DOHH2 (cell line): Measurements from ENCODE around the gene ZCCHC12.

Source experiments
- CTCF ChIP-seq: fragments of 200-600 bp; sonication (generic); IDR thresholded peaks from one replicate; pipeline ENCODE4 v1.5.1; 2014; ENCODE audit warnings: antibody characterized with exemption, mild to moderate bottlenecking, low read depth, low read length; ENCODE audit not compliant: poor library complexity, severe bottlenecking
- EZH2phosphoT487 ChIP-seq: fragments of 200-600 bp; sonication (generic); IDR thresholded peaks from 2 replicates; pipeline ENCODE4 v1.6.1; 2017; ENCODE audit warnings: borderline replicate concordance, mild to moderate bottlenecking, antibody characterized with exemption, low read length, moderate library complexity, mixed read lengths

GRCh38 chrX:118802857-118803256 is 20.8 kb upstream of the ZCCHC12 start:
- TF ChIP-seq CTCF (no peak), EZH2phosphoT487 (no peak)
